Bronchial epithelial cell (primary cell): Measurements from ENCODE around the gene LUZP1. TPM values are rescaled to one million over a fixed set of nuclear protein-coding genes. Genes with fewer than 3 reads are reported as not detected.

Source experiments
- DNase-seq: peaks from one replicate; pipeline ENCODE4 v3.0.0-alpha.2; 2010; ENCODE audit warnings: low read depth
- FAIRE-seq: peaks from 2 replicates; lab custom pipeline; 2011; peaks lifted over from hg19 to GRCh38; lab: Jason Lieb, UNC
- H3K27me3 ChIP-seq: 2 replicates; pipeline ENCODE4 v1.5.1; 2011; ENCODE audit warnings: low read length; ENCODE audit not compliant: control insufficient read depth, insufficient read depth
- H3K36me3 ChIP-seq: 2 replicates; pipeline ENCODE4 v1.5.1; 2011; ENCODE audit warnings: low read length; ENCODE audit not compliant: control insufficient read depth, insufficient read depth
- H3K4me3 ChIP-seq: 2 replicates; pipeline ENCODE4 v1.5.1; 2011; ENCODE audit warnings: mild to moderate bottlenecking, low read depth, low read length, control low read depth
- CTCF ChIP-seq: IDR thresholded peaks from 2 replicates; pipeline ENCODE4 v1.5.1; 2011; ENCODE audit warnings: mild to moderate bottlenecking, moderate library complexity, low read length, control low read depth, inconsistent platforms; ENCODE audit not compliant: insufficient read depth, severe bottlenecking
- total RNA-seq: library from RNA; depleted of rRNA; stranded (reverse); fragments of >200 nt; gene quantifications from 2 replicates; pipeline ENCODE4 v1.2.1, GENCODE V29; 2014

LUZP1 gene
- total RNA-seq, 1 donor from 2014 or later, result 17.6 TPM

- Histone ChIP-seq H3K4me3 (no peak overlapping the region), H3K27me3 (no peaks in the 10 kb centered on the region), H3K36me3 (no peaks in the 10 kb centered on the region)
- FAIRE-seq (no peak), DNase-seq (no peak)
- TF ChIP-seq CTCF, result no peak
Observed at GRCh38 chr1:23116216-23116836, 52.3 kb downstream of the LUZP1 start.

GRCh38 chr1:23114424-23115079 is 54.1 kb downstream of the LUZP1 start:
- TF ChIP-seq CTCF, result no peak
- Histone ChIP-seq H3K36me3 (no peaks in the 10 kb centered on the region), H3K4me3 (no peak overlapping the region), H3K27me3 (no peaks in the 10 kb centered on the region)
- FAIRE-seq (no peak), DNase-seq (peak; percentile 77)

GRCh38 chr1:23111600-23112535 is 56.8 kb downstream of the LUZP1 start:
- no peak for DNase-seq
- no peak for FAIRE-seq
- no peaks in the 10 kb centered on the region for H3K27me3 ChIP-seq

GRCh38 chr1:23110391-23110790 is 58.3 kb downstream of the LUZP1 start:
- DNase-seq (no peak), FAIRE-seq (no peak)
- TF ChIP-seq CTCF, result no peak
- H3K27me3 ChIP-seq, result no peaks in the 10 kb centered on the region
- peaks cover 5% of the 10 kb centered on the region for H3K36me3 ChIP-seq
- no peak overlapping the region for H3K4me3 ChIP-seq

More at GRCh38 chr1:23111600-23112535, 56.8 kb downstream of the LUZP1 start:
- no peak for TF ChIP-seq CTCF
- peaks cover 4% of the 10 kb centered on the region for H3K36me3 ChIP-seq
- no peak overlapping the region for H3K4me3 ChIP-seq

GRCh38 chr1:23108918-23109533 is 59.6 kb downstream of the LUZP1 start:
- no peak for DNase-seq
- Histone ChIP-seq H3K27me3 (no peaks in the 10 kb centered on the region), H3K36me3 (peaks cover 5% of the 10 kb centered on the region), H3K4me3 (no peak overlapping the region)
- FAIRE-seq, result no peak
- TF ChIP-seq CTCF, result no peak
